Measurements from ENCODE around the gene ATXN7L2. TPM values are rescaled to one million over a fixed set of nuclear protein-coding genes. Genes with fewer than 3 reads are reported as not detected.

Gene ATXN7L2
- polyA plus RNA-seq, 1 donor from 2014 or later, result 16.9 TPM

- Histone ChIP-seq H3K9me2 (ENCODE audit: insufficient read depth, low read length) (no peaks in the 10 kb centered on the region), H3K79me2 (replicated peaks; ENCODE audit: insufficient read depth, low read length) (no peaks in the 10 kb centered on the region), H3K4me2 (ENCODE audit: low read length) (no peak overlapping the region), H3K4me3 (ENCODE audit: low read length) (no peak overlapping the region), H2AFZ (ENCODE audit: low read depth, low read length) (no peak overlapping the region), H3K9me3 (ENCODE audit: low read length) (no peaks in the 10 kb centered on the region), H4K20me1 (ENCODE audit: insufficient read depth) (no peaks in the 10 kb centered on the region), H3K27ac (ENCODE audit: low read length) (no peak overlapping the region), H3K9ac (ENCODE audit: low read length) (no peak overlapping the region), H3F3A (ENCODE audit: insufficient read depth, low read length, poor library complexity, severe bottlenecking) (no peaks in the 10 kb centered on the region), H3K27me3 (ENCODE audit: insufficient read depth, low read depth, low read length) (peaks cover 13% of the 10 kb centered on the region), H3K36me3 (ENCODE audit: insufficient read depth, low read length) (no peaks in the 10 kb centered on the region)
- TF ChIP-seq EP300 (conservative IDR thresholded peaks at IDR 0.05; ENCODE audit: poor library complexity, severe bottlenecking) (no peak), REST (IDR thresholded peaks at IDR 0.05; ENCODE audit: borderline replicate concordance) (no peak), POLR2AphosphoS5 (IDR thresholded peaks at IDR 0.05) (no peak), CTCF (IDR thresholded peaks at IDR 0.05; ENCODE audit: poor library complexity, severe bottlenecking) (no peak), MXI1 (conservative IDR thresholded peaks at IDR 0.05; ENCODE audit: poor library complexity, severe bottlenecking) (no peak), TAF1 (IDR thresholded peaks at IDR 0.05; ENCODE audit: low read depth) (no peak), EZH2 (IDR thresholded peaks at IDR 0.05; ENCODE audit: borderline replicate concordance, insufficient read depth, low read length, poor library complexity, severe bottlenecking) (no peak), SMC3 (conservative IDR thresholded peaks at IDR 0.05; ENCODE audit: poor library complexity) (no peak), RAD21 (conservative IDR thresholded peaks at IDR 0.05) (no peak)
Observed at GRCh38 chr1:109447524-109447923, 36.2 kb upstream of the ATXN7L2 start.

DNA sequence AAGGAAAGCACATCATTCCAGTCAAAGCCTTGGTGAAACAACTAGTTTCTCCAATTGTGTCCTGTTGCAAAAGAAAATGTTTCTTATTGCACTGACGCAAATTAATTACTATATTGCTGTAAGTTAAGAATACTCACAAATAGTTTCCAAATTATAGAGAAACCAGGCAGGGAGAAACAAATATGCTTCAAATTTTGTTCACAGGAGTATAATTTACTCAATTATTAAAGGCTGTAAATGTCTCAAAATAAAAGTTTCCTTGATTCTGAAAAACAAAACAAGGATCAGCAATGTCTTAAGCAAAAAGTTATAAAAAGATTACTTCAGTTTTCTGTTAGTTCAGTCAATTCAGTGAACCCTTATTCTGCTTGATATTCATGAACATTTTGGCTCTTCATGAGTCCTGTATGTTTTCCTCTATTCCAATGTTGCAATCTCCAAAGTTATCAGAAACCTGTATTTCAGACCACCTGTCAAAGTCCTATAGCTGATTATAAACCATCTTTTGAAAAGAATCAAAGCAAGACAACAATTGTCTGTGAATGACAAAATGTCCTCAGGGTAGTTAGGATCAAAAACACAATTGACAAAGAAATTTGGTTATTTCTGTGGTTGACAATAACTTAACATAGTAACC lies 29.1 kb upstream of the ATXN7L2 start:
- no peak for TF ChIP-seq REST (IDR thresholded peaks at IDR 0.05; ENCODE audit: borderline replicate concordance)
- no peak for TF ChIP-seq TAF1 (IDR thresholded peaks at IDR 0.05; ENCODE audit: low read depth)

More for the DNA sequence above, 29.1 kb upstream of the ATXN7L2 start:
- Histone ChIP-seq H3F3A (ENCODE audit: insufficient read depth, low read length, poor library complexity, severe bottlenecking) (no peaks in the 10 kb centered on the region), H4K20me1 (ENCODE audit: insufficient read depth) (no peaks in the 10 kb centered on the region), H3K9ac (ENCODE audit: low read length) (no peak overlapping the region), H3K4me2 (ENCODE audit: low read length) (no peak overlapping the region), H3K36me3 (ENCODE audit: insufficient read depth, low read length) (no peaks in the 10 kb centered on the region), H3K27ac (ENCODE audit: low read length) (no peak overlapping the region), H3K9me2 (ENCODE audit: insufficient read depth, low read length) (no peaks in the 10 kb centered on the region), H2AFZ (ENCODE audit: low read depth, low read length) (no peak overlapping the region), H3K79me2 (replicated peaks; ENCODE audit: insufficient read depth, low read length) (no peaks in the 10 kb centered on the region), H3K4me3 (ENCODE audit: low read length) (no peak overlapping the region), H3K9me3 (ENCODE audit: low read length) (peaks cover 6% of the 10 kb centered on the region), H3K27me3 (ENCODE audit: insufficient read depth, low read depth, low read length) (no peaks in the 10 kb centered on the region)
